Stimulated activated naive CD4-positive, alpha-beta T cell treated with Interleukin-2 at 50 U/mL for 16 hours (primary cell): ENCODE data around the gene ABHD8.

Experiments
- DNase-seq: peaks from one replicate; lab custom pipeline; 2025; lab: John Stamatoyannopoulos, UW

ABHD8 gene

GRCh38 chr19:17321655-17322489, 18.6 kb upstream of the ABHD8 start:
- no peak for DNase-seq

- DNase-seq = no peak
Observed at GRCh38 chr19:17320435-17320834, 17.2 kb upstream of the ABHD8 start.

- DNase-seq = no peak
Observed at GRCh38 chr19:17319473-17320238, 16.4 kb upstream of the ABHD8 start.

- DNase-seq = no peak
Observed at GRCh38 chr19:17318966-17319365, 15.7 kb upstream of the ABHD8 start.

- DNase-seq = no peak
Observed at GRCh38 chr19:17314007-17314593, 10.9 kb upstream of the ABHD8 start.

- no peak for DNase-seq
Observed at GRCh38 chr19:17312189-17313113, 9.2 kb upstream of the ABHD8 start.

GRCh38 chr19:17311455-17312188, 8.4 kb upstream of the ABHD8 start:
- no peak for DNase-seq

GRCh38 chr19:17309965-17310461, 6.8 kb upstream of the ABHD8 start:
- no peak for DNase-seq

- peak; percentile 100 for DNase-seq
Observed at GRCh38 chr19:17309198-17309964, 6.2 kb upstream of the ABHD8 start, which contains the start of gene DDA1. DDA1 (plus strand) TSS chr19:17309563; CDS start chr19:17309655, 92 bp downstream.

GRCh38 chr19:17307876-17308377, 4.7 kb upstream of the ABHD8 start:
- no peak for DNase-seq

- no peak for DNase-seq
Observed at GRCh38 chr19:17306285-17306714, 3.1 kb upstream of the ABHD8 start.

GRCh38 chr19:17305517-17306284, 2.5 kb upstream of the ABHD8 start, which contains the start of gene MRPL34:
MRPL34 (plus strand) TSS chr19:17305872; CDS start chr19:17305893, 21 bp downstream.
- peak; percentile 95 for DNase-seq

- DNase-seq = no peak
Observed at GRCh38 chr19:17305216-17305516, 1.9 kb upstream of the ABHD8 start.

GRCh38 chr19:17304386-17305215, 1.4 kb upstream of the ABHD8 start:
- no peak for DNase-seq

GRCh38 chr19:17303940-17304267, 679 bp upstream of the ABHD8 start:
- no peak for DNase-seq

- no peak for DNase-seq
Observed at GRCh38 chr19:17302391-17303166, 646 bp downstream of the ABHD8 start.

GRCh38 chr19:17300992-17301619, 2.1 kb downstream of the ABHD8 start:
- DNase-seq = no peak
